ENCODE results near the gene WFIKKN1. TPM values are rescaled to one million over a fixed set of nuclear protein-coding genes. Genes with fewer than 3 reads are reported as not detected.

Gene WFIKKN1
- polyA plus RNA-seq, 4 donors: 1.4 to 2.8 (median 1.7) TPM

DNA sequence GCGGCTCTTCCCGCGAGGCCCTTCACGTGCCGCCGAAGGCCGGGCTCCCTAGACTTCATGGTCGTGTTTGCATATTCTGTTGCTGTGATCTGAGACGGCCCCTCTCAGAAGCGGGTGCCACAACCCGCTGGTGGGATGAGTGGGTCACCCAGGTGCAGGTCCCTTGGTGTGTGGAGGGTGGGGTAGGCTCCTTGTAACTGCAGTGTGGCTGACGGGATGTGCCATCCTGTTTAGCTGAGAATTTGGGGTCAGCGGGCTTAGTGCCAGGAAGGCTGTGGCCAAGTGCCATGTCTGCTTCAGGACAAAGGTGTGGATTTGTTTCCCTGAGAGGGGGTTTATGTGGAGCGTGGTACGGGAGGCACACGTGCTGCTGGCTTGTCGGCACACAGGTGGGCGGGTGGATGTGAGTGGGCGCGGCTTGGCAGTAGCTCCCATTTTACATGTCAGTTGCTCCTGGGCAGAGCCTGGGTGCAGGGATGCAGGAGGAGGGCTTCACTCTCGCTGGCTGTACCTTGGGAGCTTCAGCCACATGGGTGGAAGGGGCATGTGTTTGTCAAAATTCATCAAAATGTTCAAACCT lies 9.2 kb upstream of the WFIKKN1 start:
- DNase-seq (ENCODE audit: low read depth in 4 of 4, low spot score in 3 of 4): no peak

DNA sequence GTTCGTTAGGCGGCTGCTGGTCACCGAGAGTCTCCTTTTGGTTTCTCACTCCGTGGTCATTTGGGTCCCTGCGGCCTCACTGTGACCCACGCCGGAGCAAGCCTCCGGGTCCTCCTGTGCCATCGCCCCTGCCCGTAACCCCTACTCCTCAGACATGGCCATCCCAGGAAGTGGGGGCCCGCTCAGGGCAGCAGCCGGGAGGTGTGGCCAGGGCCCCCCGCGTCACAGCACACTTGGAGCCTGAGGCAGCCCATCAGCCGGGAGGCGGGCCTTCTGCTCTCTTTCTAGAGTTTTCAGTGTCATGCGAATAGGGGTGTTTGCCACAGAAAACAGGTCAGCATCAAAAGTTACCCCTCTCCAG lies 7.9 kb upstream of the WFIKKN1 start:
- DNase-seq (ENCODE audit: low read depth in 4 of 4, low spot score in 3 of 4): no peak

DNA sequence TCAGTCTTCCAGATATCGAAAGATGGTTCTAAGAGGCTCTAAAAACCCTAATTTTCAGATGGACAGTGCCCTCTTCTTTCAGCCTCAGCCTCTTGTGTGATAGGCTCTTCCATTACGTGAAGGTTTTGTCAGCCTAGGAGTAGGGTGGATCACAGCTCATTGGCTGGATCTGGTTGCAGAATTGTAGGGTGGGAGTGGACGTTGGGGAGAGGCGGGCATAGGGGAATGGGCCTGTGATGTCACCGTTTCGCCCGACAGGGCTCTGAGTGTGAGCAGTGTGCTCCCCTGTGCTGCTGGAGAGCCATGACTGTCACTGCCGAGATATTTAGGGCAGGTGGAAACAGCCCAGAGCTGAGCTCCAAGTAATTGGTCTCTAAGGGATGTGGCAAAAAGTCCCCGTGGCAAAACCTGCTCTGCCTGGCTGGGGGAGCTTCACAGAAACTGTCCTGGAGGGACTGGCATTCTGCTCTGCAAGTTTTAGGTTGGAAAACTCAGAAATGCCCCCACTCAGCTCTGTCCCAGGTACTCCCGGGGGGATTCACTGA lies 6.2 kb upstream of the WFIKKN1 start:
- DNase-seq (ENCODE audit: low read depth in 4 of 4, low spot score in 3 of 4): no peak

DNA sequence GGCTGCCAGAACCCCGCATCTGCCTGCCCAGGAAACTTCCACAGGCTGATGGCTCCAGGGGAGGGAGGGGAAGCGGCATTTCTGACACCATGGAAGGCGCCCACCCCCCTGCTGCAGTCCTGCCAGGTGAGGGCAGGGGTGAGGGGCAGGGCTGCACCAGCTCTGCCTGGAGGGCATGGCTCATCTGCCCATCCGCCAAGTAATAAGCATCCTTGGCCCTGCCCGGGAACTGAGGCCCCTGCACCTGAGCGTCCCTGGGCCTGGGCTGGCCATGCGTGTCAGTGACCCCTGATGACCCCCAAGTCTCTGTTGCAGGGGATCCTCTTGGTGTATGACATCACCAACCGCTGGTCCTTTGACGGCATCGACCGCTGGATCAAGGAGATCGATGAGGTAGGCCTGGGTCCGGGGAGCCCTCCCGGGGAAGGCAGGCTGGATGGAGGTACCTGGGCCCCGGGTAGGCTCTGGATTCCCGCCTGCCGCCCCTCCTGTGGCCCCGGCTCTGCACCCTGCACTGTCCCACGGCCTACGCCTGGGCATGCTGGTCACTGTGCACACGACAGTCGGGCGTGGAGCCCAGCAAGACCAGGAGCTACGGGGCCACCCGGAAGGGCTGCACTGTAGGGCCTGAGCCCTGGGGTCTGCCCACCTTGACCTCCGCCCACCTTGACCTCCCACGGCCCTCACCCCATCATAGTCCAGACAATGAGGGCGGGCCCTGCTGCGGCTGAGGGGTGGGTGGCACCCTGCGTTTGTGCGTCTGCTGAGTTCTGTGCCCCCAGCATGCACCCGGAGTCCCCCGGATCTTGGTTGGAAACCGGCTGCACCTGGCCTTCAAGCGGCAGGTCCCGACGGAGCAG lies 5.4 kb upstream of the WFIKKN1 start:
- DNase-seq (ENCODE audit: low read depth in 4 of 4, low spot score in 3 of 4): no peak

DNA sequence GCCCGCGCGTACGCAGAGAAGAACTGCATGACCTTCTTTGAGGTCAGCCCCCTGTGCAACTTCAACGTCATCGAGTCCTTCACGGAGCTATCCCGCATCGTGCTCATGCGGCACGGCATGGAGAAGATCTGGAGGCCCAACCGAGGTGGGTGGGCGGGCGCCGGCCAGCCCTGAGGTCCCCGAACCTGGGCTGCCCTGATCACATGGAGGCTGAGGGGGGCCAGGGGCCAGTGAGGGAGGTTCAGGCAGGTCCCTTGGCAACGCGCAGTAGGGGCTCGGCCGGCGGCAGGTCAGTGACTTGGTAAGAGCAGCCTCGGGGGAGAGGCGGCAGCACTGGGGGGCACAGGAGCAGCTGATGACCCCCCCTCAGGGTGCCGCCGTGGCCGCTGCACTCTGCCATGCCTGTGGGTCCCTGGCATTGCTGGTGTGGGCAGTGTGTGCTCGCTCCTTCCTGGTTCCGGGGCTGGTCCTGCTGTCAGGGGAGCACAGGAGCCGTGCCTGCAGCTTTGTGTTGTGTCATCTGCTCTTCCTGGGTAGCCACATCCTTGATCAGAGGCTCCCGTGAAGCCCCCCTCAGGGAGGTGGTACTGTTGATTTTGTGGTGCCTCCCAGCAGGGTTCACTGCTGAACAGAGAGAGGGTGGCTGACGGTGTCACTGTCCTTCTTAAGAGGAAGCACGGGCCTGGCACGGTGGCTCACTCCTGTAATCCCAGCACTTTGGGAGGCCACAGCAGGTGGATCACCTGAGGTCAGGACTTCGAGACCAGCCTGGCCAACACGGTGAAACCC lies 4.6 kb upstream of the WFIKKN1 start:
- no peak for DNase-seq (ENCODE audit: low read depth in 4 of 4, low spot score in 3 of 4)

DNA sequence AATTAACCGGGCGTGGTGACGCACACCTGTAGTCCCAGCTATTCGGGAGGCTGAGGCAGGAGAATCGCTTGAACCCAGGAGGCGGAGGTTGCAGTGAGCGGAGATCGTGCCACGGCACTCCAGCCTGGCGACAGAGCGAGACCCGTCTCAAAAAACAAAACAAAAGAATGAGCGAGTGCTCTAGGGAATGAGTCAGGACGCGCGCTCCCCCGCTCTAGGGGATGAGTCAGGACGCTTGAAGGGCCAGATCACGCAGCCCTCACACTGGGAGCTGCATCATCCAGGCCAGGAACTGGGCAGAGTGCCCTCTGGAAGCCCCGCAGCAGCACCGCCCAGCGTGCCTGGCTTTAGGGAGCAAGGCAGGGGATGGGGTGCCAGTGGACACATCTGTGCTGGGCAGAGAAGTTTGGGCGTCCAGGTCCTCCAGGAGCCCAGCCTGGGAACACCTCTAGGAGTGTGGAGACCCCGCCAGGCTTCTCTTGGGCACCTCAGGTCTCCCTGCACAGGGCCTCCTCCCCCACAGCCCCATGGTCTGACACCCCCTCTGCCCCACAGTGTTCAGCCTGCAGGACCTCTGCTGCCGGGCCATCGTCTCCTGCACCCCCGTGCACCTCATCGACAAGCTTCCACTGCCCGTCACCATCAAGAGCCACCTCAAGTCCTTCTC lies 3.9 kb upstream of the WFIKKN1 start:
- no peak for DNase-seq (ENCODE audit: low read depth in 4 of 4, low spot score in 3 of 4)

DNA sequence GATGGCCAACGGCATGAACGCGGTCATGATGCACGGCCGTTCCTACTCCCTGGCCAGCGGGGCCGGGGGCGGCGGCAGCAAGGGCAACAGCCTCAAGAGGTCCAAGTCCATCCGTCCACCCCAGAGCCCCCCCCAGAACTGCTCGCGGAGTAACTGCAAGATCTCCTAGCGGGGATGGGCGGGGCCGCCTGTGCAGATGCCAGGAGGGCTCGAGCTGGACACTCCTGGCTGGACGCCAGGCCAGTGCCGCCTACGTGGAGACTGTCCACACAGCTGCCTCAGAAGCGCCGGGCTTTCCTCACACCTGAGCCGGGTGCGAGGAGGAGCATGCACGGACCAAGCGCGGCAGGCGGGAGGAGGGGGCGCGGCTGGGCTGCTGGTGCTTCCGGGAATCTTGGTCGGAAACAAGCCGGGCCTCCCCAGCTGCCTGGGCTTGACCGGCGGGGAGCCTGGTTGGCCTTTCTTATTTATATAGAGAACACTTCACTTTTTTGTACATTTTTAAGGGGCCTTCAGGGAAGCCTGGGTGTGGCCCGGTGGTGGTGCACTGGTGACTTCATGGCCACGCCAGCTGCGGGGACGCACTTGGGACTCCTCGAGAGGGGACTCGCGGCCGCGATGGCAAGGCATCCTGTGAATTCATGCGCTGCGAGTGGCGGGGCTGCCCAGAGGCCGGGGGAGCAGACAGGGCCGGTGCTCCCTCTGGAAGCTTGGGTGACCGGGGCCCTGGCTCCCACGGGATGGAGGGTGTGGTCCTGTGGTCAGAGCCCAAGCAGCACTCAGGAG lies 3.1 kb upstream of the WFIKKN1 start:
- DNase-seq (ENCODE audit: low read depth in 4 of 4, low spot score in 3 of 4): no peak

DNA sequence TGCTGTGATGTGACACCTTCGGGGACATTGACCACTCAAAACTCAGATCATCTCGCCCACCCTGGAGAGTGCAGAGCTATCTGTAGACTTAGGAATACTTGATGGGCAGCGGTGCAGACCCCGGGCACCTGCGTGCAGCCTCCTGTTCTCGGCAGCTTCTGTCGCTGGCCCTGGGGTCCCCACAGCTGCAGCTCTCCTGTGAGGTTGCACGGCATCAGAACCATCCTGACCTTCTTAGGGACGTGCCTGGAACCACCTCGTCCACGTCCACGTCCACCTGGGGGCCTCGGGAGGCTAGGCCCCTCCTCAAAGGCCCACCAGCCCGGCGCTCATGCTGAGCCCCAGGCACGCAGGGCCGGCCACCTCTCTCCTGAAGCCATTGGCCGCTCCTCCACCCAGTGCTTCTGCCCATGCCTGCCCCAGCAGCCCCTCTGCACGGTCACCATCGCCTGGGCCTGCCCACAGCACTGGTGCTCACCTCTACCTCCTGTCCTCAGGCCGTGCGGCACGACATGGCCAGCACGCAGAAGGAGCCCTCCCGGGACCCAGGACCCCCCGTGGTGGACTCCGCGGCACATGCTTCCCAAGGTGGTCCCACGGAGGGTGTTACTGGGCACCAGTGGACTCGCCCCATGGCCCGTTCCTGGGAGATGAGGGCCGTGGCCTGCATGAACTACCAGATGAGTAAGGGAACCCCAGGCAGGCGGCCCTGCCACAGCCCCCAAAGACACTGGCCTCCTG lies 2.3 kb upstream of the WFIKKN1 start:
- no peak for DNase-seq (ENCODE audit: low read depth in 4 of 4, low spot score in 3 of 4)

DNA sequence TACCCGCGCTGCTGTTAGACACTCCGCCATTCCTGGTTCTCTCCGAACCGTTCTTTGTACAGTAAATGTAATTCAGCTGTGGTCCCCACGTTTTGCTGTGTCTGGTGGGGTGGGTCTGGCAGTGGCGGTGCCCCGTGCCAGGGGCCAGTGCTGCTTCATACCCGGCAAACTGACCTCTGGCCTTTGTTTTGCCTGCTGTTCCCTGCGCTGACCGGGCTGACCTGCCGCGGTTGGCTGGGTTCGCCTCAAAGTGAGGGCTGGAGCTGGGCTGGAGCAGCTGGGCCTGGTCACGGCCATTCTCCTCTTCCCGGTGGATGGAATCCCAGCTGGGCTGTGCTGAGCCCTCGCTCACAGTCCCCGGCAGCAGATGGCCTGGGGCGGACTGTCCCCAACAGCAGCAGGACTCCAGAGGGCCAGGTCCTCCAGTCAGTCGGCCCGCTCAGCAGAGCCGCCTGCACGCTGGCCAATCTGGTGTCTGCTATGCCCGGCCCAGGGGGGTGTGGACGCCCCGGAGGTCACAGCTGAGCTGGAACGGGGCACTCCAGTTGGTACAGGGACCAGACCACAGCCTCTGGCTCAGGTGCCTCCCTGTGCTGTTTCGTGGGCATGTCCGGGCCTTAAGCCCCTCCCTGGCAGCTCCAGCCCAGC lies 1.5 kb upstream of the WFIKKN1 start:
- no peak for DNase-seq (ENCODE audit: low read depth in 4 of 4, low spot score in 3 of 4)

DNA sequence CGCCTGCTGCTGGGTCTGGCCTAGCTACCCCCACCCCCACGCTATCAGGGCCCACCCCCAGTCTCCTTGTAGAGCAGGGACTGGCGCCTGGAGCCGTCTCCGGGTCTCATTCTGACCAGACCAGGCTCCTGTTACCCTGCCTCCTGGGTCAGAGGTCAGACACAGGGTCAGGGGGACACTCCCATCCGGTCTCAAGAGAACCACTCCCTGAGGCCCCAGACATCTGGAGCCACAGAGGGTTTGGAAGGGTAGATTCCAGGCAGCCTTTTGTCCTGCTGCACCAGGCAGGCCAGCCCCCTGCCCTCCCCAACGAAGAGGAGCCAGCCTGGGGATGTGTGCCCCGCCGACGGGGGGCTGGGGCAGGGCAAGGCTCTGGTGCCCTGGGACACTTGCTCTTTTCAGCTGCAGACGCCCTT lies 944 bp upstream of the WFIKKN1 start:
- DNase-seq (ENCODE audit: low read depth in 4 of 4, low spot score in 3 of 4): no peak

DNA sequence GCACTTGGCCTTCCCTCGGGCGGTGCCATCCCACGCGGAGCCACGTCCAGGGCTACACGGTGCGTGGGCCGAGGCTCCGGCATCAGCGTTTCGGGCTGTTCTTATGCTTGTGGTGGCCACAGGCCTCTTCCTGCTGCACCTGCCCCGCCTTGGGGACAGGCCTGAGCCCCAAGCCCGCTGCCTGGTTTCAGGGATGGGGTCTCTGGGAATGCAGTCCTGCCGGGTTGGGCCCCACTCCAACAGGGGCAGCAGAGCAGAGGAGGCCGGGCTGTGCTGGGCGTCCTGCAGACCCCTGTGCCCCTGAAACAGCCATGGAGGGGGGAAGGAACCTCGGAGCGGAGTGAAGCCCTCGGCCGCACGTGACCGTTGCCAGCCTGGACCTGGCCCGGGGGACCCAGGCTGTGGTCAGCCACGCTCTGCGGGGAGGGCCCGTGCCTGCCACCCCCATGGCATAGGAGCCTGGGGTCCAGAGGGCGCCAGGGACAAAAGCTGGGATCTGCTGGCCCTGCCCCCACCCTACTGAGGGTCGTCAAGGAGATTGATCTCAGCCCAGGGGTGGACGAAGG lies 453 bp upstream of the WFIKKN1 start:
- DNase-seq (ENCODE audit: low read depth in 4 of 4, low spot score in 3 of 4): no peak

DNA sequence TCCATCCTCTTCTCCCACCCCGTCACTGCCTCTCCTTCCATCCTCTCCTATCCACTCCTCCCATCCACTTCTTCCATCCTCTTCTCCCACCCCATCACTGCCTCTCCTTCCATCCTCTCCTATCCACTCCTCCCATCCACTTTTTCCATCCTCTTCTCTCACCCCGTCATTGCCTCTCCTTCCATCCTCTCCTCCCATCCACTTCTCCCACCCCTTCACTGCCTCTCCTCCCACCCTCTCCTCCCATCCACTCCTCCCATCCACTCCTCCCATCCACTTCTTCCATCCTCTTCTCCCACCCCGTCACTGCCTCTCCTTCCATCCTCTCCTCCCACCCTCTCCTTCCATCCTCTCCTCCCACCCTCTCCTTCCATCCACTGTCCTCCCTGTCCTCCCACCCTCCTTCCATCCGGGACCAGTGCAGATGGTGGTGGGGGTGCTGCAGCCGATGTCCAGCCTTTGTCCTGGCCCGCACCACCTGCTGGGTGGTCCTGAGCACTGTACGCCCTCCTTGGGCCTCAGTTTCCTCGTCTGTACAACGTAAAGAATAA lies 1.1 kb downstream of the WFIKKN1 start:
- no peak for DNase-seq (ENCODE audit: low read depth in 4 of 4, low spot score in 3 of 4)

DNA sequence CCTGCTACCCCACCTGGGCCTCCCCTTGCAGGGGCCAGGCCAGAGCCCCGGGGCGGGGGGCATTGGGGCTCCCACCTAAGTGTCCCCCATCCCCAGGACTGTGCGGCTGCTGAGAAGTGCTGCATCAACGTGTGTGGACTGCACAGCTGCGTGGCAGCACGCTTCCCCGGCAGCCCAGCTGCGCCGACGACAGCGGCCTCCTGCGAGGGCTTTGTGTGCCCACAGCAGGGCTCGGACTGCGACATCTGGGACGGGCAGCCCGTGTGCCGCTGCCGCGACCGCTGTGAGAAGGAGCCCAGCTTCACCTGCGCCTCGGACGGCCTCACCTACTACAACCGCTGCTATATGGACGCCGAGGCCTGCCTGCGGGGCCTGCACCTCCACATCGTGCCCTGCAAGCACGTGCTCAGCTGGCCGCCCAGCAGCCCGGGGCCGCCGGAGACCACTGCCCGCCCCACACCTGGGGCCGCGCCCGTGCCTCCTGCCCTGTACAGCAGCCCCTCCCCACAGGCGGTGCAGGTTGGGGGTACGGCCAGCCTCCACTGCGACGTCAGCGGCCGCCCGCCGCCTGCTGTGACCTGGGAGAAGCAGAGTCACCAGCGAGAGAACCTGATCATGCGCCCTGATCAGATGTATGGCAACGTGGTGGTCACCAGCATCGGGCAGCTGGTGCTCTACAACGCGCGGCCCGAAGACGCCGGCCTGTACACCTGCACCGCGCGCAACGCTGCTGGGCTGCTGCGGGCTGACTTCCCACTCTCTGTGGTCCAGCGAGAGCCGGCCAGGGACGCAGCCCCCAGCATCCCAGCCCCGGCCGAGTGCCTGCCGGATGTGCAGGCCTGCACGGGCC lies 1.9 kb downstream of the WFIKKN1 start:
- DNase-seq (ENCODE audit: low read depth in 4 of 4, low spot score in 3 of 4): no peak

DNA sequence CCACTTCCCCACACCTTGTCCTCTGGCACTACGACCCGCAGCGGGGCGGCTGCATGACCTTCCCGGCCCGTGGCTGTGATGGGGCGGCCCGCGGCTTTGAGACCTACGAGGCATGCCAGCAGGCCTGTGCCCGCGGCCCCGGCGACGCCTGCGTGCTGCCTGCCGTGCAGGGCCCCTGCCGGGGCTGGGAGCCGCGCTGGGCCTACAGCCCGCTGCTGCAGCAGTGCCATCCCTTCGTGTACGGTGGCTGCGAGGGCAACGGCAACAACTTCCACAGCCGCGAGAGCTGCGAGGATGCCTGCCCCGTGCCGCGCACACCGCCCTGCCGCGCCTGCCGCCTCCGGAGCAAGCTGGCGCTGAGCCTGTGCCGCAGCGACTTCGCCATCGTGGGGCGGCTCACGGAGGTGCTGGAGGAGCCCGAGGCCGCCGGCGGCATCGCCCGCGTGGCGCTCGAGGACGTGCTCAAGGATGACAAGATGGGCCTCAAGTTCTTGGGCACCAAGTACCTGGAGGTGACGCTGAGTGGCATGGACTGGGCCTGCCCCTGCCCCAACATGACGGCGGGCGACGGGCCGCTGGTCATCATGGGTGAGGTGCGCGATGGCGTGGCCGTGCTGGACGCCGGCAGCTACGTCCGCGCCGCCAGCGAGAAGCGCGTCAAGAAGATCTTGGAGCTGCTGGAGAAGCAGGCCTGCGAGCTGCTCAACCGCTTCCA lies 2.7 kb downstream of the WFIKKN1 start:
- no peak for DNase-seq (ENCODE audit: low read depth in 4 of 4, low spot score in 3 of 4)

DNA sequence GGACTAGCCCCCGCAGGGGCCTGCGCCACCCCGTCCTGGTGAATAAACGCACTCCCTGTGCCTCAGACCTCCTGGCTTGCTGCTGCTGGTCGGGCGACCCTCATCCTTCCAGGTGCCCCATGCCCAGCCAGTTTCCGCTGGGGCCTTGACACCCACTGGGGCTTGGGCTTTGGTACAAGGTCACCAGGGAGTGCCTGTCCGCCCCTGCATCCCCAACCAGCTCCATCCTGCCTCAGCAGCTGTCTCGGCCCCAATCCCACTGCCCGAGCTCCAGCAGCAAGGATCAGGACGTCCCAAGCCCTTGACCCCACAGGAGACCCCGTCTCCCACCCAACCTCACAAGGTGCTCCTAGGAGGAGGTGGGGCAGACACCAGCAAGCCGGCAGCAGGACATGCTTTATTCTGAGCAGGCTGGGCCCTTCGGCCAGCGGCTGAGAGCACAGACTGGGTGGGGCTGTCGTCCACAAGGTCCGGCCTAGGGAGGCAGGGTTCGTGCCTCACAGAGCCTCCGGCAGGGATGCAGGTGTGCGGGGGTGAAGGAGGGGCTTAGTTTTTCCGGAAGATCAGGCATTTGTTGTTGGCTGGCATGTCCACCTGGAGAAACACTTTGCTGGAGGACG lies 3.4 kb downstream of the WFIKKN1 start:
- DNase-seq (ENCODE audit: low read depth in 4 of 4, low spot score in 3 of 4): no peak

DNA sequence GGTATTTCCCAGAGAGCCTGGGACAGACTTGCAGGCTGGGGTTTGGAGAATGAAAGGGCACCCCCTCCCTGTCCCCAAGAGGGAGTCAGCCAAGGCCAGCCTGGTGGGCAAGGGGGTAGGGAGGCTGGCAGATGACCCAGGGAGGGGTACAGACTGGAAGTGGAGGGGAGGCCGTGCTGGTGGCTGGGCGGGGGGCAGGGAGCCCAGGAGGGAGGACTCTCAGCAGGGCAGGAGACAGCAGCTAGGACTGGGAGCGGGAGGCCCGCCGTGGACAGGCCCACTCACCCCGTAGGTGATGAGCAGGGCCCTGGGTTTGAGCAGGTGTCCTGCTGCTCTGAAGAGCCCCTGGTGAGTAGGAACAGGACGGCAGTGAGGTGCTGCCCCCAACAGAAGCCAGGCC lies 4.2 kb downstream of the WFIKKN1 start:
- DNase-seq (ENCODE audit: low read depth in 4 of 4, low spot score in 3 of 4): no peak
